Fibroblast of lung (primary cell): ENCODE data around the gene UFC1. TPM values are rescaled to one million over a fixed set of nuclear protein-coding genes. Genes with fewer than 3 reads are reported as not detected.
A peak's percentile ranks its signal among the peaks of the same experiment; 100 is the strongest.

Experiments
- DNase-seq, 2 donors: peaks; one replicate each; pipeline versions ENCODE4 v3.0.0 to v3.0.0-alpha.2; 2010; ENCODE audit warnings: low read depth in 2 of 2
- H2AFZ ChIP-seq: 2 replicates; pipeline ENCODE4 v1.5.1; 2012; ENCODE audit warnings: low read length, control low read depth, inconsistent platforms
- H3K27ac ChIP-seq: 2 replicates; pipeline ENCODE4 v1.5.1; 2011; ENCODE audit warnings: low read length, control low read depth; ENCODE audit not compliant: insufficient read depth
- H3K27me3 ChIP-seq: 2 replicates; pipeline ENCODE4 v1.5.1; 2011; ENCODE audit warnings: mild to moderate bottlenecking, low read length; ENCODE audit not compliant: control insufficient read depth, insufficient read depth
- H3K36me3 ChIP-seq: 2 replicates; pipeline ENCODE4 v1.5.1; 2011; ENCODE audit warnings: low read length; ENCODE audit not compliant: control insufficient read depth, insufficient read depth
- H3K4me1 ChIP-seq: 2 replicates; pipeline ENCODE4 v1.5.1; 2011; ENCODE audit warnings: low read length; ENCODE audit not compliant: control insufficient read depth, insufficient read depth; ENCODE audit errors: extremely low read depth
- H3K4me2 ChIP-seq: 2 replicates; pipeline ENCODE4 v1.5.1; 2011; ENCODE audit warnings: low read length, control low read depth; ENCODE audit not compliant: insufficient read depth; ENCODE audit errors: extremely low read depth
- H3K4me3 ChIP-seq, 4 experiments: fragments of 200-600 bp in 1 of 4; sonication (generic) in 1 of 4; replicated peaks in 1 of 4; 2 replicates each; pipeline ENCODE4 v1.5.1; 2011 to 2016; ENCODE audit warnings: low read length in 4 of 4, low read depth in 3 of 4, mild to moderate bottlenecking in 3 of 4, control low read depth in 2 of 4, inconsistent platforms in 1 of 4, mixed read lengths in 1 of 4; ENCODE audit not compliant: insufficient read depth in 1 of 4; ENCODE audit errors: control extremely low read depth in 1 of 4
- H3K79me2 ChIP-seq: 2 replicates; pipeline ENCODE4 v1.5.1; 2012; ENCODE audit warnings: mild to moderate bottlenecking, low read length, inconsistent platforms; ENCODE audit not compliant: control insufficient read depth, insufficient read depth
- H3K9ac ChIP-seq: 2 replicates; pipeline ENCODE4 v1.5.1; 2011; ENCODE audit warnings: mild to moderate bottlenecking, low read length, control low read depth; ENCODE audit not compliant: insufficient read depth
- H3K9me3 ChIP-seq: 2 replicates; pipeline ENCODE4 v1.5.1; 2012; ENCODE audit warnings: low read depth, low read length; ENCODE audit not compliant: control insufficient read depth, insufficient read depth
- H4K20me1 ChIP-seq: 2 replicates; pipeline ENCODE4 v1.5.1; 2011; ENCODE audit warnings: low read length; ENCODE audit not compliant: control insufficient read depth, insufficient read depth; ENCODE audit errors: extremely low read depth
- CTCF ChIP-seq, 2 donors: IDR thresholded peaks in 1 of 2; conservative IDR thresholded peaks in 1 of 2; 1 replicate in 1 of 2; 2 replicates in 1 of 2; pipeline ENCODE4 v1.5.1; 2011 to 2012; ENCODE audit warnings: low read length in 2 of 2, control low read depth in 1 of 2, inconsistent platforms in 1 of 2, low read depth in 1 of 2, mild to moderate bottlenecking in 1 of 2
- EZH2 ChIP-seq: IDR thresholded peaks from 2 replicates; pipeline ENCODE4 v1.5.1; 2012; ENCODE audit warnings: low read length, control low read depth, mild to moderate bottlenecking; ENCODE audit errors: missing control alignments
- polyA plus RNA-seq, 2 donors: library from polyadenylated mRNA; depleted of rRNA in 1 of 2; stranded (reverse) in 1 of 2; unstranded in 1 of 2; fragments of >200 nt; gene quantifications; 2 replicates each; pipeline ENCODE4 v1.2.1, GENCODE V29; 2011 to 2012; ENCODE audit warnings: missing spikeins in 1 of 2
- total RNA-seq: library from RNA; depleted of rRNA; stranded (reverse); fragments of >200 nt; gene quantifications from 2 replicates; pipeline ENCODE4 v1.2.1, GENCODE V29; 2014

UFC1 gene
- total and polyA plus RNA-seq, 2 donors (not counting 1 experiment from before 2014, with no cell fraction given): 87.0 to 154 TPM

GRCh38 chr1:161111527-161111926 lies 42.3 kb upstream of the UFC1 start:
- no peak overlapping the region for H3K4me2 ChIP-seq
- H3K9me3 ChIP-seq: no peaks in the 10 kb centered on the region
- TF ChIP-seq EZH2 (no peak), CTCF (conservative IDR thresholded peaks at IDR 0.05 in 1 of 2, IDR thresholded peaks at IDR 0.05 in 1 of 2; ENCODE audit: low read depth in 1 of 2, low read length in 2 of 2) (no peak)
- H3K36me3 ChIP-seq: peaks cover 2% of the 10 kb centered on the region
- H3K4me3 ChIP-seq: no peak overlapping the region
- H3K9ac ChIP-seq: no peak overlapping the region
- no peak overlapping the region for H2AFZ ChIP-seq
- no peaks in the 10 kb centered on the region for H3K27me3 ChIP-seq
- H3K27ac ChIP-seq: no peak overlapping the region
- H3K4me1 ChIP-seq: peaks cover 4% of the 10 kb centered on the region
- no peak for DNase-seq
- peaks cover 2% of the 10 kb centered on the region for H4K20me1 ChIP-seq
- H3K79me2 ChIP-seq: peaks cover 66% of the 10 kb centered on the region

- peaks cover 76% of the 10 kb centered on the region for H3K79me2 ChIP-seq
- H3K36me3 ChIP-seq: peaks cover 2% of the 10 kb centered on the region
- H3K4me2 ChIP-seq: no peak overlapping the region
- H4K20me1 ChIP-seq: peaks cover 2% of the 10 kb centered on the region
- TF ChIP-seq CTCF (conservative IDR thresholded peaks at IDR 0.05 in 1 of 2, IDR thresholded peaks at IDR 0.05 in 1 of 2; ENCODE audit: low read depth in 1 of 2, low read length in 2 of 2) (no peak), EZH2 (no peak)
- no peak for DNase-seq
- no peak overlapping the region for H2AFZ ChIP-seq
- peaks cover 9% of the 10 kb centered on the region for H3K4me1 ChIP-seq
- H3K9ac ChIP-seq: no peak overlapping the region
- no peak overlapping the region for H3K27ac ChIP-seq
- H3K4me3 ChIP-seq: no peak overlapping the region
- no peaks in the 10 kb centered on the region for H3K27me3 ChIP-seq
- H3K9me3 ChIP-seq: no peaks in the 10 kb centered on the region
These were observed 39.9 kb upstream of the UFC1 start for GRCh38 chr1:161113915-161114314.

GRCh38 chr1:161114556-161114955 lies 39.2 kb upstream of the UFC1 start:
- Histone ChIP-seq H3K9ac (no peak overlapping the region), H3K27me3 (no peaks in the 10 kb centered on the region), H2AFZ (no peak overlapping the region), H3K9me3 (no peaks in the 10 kb centered on the region), H3K4me1 (peaks cover 15% of the 10 kb centered on the region), H3K4me2 (no peak overlapping the region), H3K36me3 (peaks cover 2% of the 10 kb centered on the region), H3K27ac (no peak overlapping the region), H3K4me3 (no peak overlapping the region), H3K79me2 (peaks cover 78% of the 10 kb centered on the region), H4K20me1 (peaks cover 2% of the 10 kb centered on the region)
- peak in 1 of 2 donors; percentile 34 for DNase-seq
- no peak for TF ChIP-seq EZH2
- TF ChIP-seq CTCF (conservative IDR thresholded peaks at IDR 0.05 in 1 of 2, IDR thresholded peaks at IDR 0.05 in 1 of 2; ENCODE audit: low read depth in 1 of 2, low read length in 2 of 2): no peak
